Left kidney (tissue), 2 donors: ENCODE results near the gene MYO18A. TPM values are rescaled to one million over a fixed set of nuclear protein-coding genes. Genes with fewer than 3 reads are reported as not detected.

Source experiments
- DNase-seq: peaks from one replicate; pipeline ENCODE4 v3.0.0-alpha.2; 2013
- polyA plus RNA-seq: library from polyadenylated mRNA; unstranded; fragments of 120-200 nt; gene quantifications from one replicate; pipeline ENCODE4 v1.2.1, GENCODE V29; 2013; ENCODE audit not compliant: insufficient read length

MYO18A gene
- polyA plus RNA-seq, 1 donor: 43.8 TPM

DNA sequence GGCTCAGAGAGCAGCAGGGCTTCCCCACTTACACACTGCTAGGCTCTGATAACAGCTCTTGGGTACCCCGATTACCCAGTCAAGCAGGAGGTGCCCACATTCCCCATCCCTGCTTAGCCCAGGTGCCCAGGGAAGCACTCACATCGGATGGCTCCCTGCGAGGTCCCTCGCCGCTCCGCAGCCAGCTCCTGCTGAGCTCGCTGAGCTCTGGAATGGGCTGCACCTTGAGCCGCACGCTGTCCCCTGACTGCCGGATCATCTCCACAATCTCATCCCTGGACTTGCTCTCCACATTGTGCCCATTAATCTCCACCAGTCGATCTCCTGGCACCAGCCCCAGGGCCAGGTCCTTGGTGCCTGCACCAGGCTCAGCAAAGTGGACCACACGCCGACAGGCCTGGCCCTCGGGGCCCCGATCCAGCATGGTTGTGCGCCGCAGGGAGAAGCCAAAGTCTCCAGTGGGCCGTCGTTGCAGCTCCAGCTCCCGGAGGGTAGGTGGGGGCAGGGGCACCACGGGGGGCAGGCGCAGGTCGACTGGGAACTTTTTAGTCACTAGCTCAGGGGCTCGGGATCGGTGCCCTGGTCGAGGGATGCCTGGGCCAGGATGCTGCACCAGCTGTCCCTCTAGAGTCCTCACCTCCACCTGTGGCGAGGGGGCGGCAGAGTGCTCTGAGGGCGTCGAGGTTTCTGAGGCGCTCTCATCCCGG, 14.2 kb downstream of the MYO18A start:
- no peak for DNase-seq

DNA sequence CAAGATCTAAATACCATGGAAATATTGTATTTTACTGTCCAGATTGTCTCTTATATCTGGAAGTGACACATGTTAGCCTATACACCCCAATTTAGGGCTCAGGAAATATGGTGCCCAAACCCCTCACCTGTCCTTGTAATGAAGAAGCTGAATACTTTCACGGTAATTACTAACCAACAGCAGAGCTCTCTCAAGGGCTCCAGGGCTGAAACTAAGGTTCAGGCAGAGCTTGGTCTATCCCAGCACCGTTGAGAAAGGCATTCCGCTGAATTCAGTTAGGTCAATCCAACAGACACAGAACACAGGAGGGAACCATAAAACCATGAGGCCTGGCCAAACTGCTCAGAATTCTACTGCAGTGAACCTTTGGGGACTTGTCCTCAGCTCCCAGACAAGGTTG, 14.9 kb downstream of the MYO18A start:
- DNase-seq: no peak

DNA sequence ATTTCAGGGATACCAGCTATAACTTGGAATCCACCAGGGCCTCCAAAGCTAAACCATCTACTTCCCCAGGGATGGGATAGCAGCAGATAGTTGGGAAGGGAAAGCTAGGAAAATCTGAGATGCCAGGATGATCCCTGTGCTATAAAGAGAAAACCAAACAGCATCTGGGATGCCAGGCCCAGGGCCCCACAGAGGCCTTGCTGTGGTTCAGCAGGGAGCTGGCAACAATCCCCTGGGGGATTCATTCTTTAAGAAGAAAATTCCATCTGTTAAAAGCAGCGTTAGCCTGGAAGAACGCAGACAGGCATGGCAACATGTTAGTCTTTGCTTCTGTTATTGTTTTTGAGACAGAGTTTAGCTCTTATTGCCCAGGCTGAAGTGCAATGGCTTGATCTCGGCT, 16.6 kb downstream of the MYO18A start:
- no peak for DNase-seq

DNA sequence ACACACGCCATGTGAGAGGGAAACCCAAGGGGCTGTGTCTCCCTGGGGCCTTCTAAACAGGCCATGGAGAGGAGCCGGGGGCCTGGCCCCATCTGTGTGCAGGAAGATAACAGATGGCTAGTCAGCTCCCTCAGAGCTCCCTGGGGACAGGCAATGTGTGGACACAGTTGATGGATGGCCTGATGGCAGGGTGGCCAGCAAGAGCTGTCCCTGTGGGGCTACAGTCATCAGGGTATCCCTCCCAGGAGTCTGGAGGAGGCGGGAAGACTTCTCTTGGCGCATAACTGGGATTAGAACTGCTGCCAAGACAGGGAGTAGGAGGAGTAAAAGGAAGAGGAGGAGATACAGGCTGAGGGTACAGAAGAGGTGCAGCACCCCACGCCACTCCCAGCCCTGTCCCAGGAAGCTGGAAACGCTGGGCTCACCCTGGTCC, 17.3 kb downstream of the MYO18A start:
- no peak for DNase-seq

DNA sequence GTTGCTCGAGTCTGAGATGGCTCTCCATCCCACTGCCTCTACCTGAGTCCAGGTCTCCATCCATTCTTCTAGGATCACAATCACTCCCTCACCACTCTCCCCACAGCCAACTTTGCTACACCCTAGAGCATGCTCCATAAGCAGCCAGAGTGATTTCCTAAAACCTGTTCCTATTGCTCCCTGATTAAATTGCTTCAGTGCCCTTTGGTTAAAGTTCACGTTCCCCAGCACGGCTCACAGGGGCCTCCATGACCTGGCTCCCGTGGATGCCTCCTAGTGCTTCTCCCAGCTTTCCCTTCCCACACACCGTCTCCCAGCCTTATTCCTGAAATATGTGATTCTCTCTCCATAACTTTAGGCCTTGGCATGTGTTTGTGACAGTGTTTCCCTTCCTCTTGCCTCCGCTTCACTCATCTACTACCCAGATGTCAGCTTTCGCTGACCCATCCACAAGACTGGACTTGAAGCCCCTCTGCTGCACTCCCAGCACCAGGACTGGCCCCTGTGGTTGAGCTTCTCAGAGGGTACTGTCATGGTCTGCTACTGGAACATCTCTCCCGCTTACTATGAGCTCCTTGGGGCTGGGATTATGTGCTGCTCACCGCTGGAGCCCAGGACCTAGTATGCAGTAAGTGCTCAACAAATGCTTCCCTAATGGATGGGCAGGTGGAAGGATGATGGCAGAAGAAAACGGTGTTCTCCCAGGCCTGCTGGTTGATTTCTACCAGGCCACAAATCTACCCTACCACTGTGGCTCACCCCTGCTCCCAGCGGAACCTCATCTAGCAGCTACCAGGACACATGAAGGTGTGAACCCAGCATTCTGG, 17.9 kb downstream of the MYO18A start:
- no peak for DNase-seq

DNA sequence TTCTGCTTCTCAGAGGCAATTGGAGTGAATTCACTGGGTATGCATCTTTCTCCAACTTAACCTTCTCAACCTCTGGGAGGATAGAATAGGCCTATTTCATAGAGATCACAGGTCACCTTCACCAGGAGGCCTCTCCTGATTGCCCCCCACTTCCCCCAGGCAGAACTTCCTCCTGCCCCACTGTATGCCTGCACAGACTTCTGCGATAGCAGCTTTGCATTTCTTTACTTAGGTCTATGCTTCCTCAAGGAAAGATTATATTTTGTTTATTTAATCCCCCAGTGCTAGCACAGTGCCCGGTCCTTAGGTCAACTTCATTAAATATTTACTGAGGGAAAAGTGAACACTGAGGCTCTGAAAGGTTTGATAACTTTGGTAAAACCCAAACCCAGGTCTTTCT, 19.9 kb downstream of the MYO18A start:
- no peak for DNase-seq

DNA sequence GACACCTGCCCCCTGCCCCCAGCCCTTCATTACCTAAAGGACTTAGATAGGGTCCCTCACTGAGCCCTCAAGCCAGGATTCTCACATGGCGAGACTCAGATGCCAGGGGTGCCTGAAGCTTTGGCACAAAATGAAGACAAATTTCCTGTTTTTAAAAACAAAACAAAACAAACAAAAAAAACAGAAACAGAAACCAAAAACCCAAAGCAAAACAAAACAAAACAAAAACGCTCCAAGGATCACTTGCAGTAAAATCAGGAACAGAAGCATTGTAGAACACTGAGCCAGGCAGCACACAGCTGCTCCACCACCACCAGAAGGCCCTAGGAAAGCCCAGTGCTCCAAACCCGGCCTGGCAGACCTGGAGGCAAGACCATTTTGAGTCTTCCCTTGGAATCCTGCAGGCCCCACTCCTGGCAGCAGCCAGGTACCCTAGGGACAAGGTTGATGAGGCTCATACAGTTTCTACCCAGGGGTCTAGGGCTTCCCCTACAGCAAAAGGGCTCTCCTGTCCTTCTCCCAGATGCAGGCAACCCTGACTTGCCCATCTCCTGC, 20.8 kb downstream of the MYO18A start:
- no peak for DNase-seq

DNA sequence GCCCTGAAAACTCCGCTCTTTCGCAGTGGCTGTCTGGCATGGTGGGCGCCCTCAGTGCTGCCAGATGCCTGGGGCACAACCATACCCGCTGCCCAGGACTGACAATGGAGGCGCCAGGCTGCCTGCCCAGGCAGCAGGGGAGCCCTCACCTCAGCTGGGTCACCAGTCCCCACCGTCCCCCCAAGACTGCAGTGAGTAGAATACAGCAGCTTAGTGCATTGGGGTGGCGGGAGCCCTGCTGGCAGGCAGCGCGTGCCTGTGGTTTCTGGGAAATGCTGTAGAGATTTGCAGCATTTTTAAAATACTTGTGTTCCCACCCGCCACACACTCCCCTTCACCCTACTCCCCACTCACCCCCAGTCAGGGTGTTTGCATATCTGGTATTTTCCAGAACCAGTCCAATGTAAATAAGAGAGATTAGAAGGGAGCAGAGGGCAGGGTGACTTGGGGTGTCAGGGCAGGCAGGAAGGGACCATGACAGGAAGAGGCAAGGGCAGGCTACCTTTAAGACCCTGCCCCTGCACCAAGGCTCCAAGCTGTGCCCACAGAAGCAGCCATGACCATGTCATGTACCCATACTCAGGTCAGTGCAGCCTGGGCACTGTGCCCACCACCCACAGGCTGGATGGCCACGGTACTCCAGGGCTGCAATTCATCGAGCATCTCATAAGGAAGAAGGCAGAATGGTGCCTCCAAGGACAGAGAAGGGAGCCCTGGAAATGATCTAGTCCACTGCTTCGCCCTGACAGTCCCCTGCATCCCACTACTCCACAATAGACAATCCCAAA, 21.5 kb downstream of the MYO18A start:
- DNase-seq: no peak

DNA sequence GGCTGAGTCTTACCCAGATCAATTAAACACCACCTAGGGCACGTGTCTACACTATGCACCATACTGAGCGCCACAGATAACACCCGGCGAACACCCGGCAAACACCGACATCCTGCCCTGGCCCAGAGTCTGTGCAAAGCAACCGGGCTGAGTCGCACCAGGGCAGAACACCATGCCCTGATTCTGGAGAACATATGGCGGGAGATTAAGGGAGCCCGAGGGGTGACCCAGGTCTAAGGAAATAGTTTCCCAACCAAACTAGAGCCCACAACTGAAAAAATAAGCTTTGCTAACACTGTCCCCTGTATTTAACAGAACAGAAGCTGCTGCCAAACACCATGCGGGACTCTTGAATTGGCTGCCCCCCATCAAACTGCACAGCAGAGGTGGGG, 22.1 kb downstream of the MYO18A start:
- DNase-seq: no peak

DNA sequence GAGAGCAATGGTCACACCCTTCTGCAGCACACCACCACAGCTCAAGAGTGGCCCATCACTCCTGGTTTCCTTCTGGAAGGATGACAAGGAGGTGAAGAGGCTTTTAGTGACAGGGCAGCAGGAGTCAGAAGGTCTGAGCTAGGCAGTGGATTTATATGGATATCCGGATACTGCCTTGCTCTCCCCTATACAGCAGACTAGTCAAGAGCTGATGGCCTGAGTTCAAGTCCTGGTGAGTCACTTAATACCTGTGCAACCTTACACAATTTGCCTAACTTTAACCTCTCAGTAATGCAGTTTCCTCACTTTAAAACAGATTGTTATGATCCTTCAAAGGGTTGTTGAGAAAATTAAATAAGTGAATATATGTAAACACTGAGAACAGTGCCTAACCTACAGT, 22.9 kb downstream of the MYO18A start:
- no peak for DNase-seq

DNA sequence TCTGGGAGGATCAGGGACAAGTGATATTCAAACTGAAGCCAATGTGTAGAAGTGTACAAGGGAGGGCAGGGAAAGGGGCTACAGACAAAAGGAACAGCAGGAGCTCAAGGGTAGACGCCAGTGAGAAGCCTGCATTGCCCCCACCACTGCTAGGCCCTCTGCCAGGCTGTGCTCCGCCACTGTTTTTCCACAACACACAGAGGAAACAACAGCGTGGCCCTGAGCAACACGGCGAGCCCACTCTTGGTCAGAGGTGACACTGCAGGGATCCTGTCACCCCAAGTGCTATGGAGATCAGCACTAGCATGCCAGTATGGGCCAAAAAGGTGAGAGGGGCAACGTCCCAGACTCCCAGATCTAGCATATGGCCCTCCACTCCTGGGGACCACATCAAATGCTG, 23.4 kb downstream of the MYO18A start:
- DNase-seq: no peak

DNA sequence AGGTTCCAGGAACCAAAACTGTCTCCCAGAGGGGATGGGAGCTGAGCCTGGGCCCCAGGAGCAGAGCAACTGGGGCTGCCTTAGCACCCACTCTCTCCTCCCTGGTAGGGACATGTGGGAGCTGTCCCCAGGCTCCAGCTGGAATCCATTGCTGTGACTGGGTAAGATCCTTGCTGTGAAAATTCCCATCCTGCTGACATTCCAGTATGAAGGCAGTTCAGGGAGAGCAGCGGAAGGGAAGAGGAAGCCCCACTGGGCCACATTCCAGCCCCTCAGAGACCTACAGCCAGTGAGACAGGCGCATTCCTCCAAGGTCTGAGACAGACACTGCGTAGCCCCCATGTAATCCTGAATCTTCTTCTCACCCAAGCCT, 24.2 kb downstream of the MYO18A start:
- DNase-seq: peak; percentile 66

DNA sequence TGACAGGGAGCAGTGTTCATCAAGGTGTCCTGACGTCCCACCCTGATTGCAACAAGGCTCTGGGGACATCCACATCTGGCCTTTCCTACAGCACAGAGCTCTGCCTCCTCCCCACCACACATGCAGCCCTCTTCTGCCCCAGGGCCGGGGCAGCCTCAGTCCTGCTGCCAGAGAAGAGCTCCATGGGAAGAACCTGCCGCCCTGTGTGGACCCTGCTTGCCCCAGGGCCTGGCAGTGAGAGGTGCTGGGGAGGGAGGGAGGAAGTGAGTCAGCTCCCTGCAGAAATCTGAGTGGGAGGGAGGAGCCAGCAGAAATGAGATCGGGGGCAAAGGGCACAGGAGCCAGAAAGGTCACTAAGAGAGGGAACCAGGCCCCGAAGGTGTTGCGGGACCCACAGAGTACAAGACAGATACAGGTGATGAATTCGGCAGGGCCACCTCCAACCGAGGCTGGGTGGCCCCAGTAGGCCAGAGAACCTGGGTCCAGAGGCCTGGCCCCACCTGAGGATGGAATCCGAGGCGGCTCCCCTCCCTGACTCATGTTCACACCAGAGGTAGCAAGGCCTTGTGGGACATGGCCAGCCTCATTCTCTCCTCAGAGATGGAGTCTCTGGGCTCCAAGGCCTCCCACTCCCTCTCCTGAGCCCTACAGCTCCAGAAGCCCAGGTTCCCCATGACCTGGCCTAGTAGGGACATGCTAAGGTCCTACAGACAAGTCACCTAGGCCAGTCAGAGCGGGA, 24.8 kb downstream of the MYO18A start:
- no peak for DNase-seq

DNA sequence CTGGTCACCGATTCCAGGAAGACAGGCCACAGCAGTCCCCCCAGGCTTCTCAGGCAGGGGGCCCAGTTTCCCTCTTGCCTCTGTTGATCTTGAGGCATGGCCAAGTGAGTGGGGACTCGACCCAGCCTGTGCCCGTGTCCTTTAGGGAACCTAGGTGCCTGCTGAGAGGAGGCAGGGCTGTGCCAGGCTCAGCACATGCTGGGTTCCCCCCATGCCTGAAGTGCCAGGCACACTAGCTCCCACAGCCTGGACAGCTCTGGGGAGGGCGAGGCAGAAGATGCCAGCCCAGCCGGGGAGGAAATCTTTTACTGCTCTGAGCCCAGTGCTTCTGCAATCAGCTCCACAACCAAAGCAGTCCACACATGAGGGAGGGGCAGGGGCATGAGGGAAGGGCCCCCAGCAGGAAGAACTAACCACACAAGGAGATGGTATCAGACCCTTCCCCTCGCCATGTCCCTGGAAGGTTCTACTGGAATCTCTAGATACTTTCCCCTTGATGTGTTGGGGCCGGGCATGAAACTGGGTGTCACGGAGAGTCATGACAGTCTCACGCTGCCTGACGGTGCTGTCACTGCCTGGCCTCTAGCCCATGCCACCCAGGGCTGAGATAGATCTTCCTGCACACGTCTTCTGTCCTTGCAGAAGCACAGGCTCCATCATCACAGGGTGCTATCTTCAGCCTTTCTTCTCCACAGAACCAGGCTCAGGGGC, 25.5 kb downstream of the MYO18A start:
- DNase-seq: no peak

DNA sequence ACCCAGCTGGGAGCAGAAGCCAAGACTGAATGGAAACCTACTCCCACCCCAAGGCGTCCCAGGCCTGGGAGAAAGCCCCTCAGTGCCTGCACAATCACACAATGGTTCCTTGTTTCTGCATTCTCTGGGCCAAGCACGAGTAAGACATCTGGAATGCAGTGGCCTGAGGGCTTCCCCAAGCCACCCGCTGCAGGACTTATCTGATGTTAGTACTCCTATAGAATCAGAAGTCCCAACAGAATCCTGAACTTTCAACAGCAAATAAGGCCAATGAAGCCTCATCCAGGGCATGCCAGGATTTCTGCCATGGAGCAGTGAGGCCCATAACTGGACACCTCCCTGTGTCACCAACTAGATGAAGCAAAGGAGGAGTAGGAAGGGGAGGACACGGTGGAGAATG, 28.6 kb downstream of the MYO18A start:
- DNase-seq: no peak

DNA sequence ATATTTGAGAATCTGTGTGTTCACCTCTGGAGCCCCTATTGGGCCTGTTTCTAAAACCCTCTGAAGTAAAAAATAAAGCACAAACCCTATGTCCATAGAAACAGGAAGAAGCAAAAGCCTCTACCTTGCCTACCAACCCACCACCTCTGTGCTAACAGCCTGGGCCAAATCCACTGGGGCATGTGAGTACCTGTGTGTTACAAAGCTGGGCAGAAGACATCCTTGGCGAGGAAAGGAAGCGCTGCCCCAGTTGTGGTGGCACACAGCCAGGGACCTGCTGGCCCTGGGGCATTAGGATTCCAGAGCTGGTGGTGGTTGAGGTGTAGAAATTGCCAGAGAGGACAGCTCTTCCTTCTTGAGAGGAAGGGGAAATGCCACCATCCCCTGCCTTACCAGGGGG, 30.0 kb downstream of the MYO18A start:
- DNase-seq: no peak

DNA sequence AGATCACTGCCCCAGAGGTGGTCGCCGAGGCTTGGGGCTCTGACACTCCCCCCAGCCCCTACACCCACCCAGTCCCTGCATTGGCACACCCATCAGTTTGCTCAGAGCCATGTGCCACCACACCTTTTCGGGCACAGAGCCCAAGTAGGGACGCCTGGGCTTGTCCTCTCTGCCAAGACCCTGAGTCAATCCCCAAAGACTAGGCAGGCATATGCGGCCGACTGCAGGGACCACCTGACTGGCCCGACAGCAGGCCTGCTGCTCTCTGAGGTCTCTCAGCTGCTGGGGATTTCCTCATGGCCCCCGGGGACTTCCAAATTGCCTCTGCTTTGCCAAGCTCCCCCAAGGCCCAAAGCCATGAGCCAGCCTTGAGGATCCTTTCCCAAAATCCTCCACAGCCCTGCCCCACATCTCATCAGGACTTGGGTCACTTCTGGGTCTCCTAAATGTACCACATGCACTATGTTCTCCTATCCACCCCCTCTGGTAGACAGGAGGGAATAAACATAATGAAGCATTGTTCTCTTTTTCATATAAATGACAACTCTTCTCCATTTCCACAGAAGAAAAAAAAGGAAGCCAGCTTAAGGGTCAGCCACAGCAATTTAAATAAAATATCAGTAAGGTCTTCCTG, 30.6 kb downstream of the MYO18A start:
- no peak for DNase-seq

DNA sequence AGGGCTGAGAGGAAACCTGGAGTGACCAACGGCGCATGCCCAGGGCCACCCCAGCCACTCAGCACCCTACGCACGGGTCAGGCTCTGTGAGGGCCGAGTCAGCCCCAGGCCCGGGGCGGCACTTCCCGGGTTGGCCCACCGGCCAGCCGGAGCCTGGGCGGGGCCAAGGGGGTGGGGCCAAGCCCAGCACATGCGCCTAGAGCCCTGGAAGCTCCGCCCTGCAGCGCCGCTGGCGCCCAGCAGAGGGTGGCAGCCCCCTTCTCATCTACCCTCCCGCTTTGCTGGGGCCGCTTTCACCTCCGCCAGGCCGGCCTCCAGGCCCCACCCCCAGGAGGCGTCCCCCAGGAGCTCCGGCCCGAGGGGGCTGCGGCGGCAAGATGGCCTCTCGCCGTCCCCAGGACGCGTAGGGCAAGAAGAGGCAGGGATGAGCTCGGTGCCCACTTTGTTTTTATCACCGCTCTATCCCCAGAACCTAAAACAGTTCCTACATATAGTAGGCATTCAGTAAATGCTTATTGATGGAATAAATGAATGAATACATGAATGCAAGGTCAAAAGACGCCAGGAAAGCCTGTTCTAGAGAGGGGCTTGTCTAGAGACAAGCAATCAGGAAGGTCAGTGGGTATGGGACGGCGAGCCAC, 31.3 kb downstream of the MYO18A start:
- DNase-seq: peak; percentile 93

DNA sequence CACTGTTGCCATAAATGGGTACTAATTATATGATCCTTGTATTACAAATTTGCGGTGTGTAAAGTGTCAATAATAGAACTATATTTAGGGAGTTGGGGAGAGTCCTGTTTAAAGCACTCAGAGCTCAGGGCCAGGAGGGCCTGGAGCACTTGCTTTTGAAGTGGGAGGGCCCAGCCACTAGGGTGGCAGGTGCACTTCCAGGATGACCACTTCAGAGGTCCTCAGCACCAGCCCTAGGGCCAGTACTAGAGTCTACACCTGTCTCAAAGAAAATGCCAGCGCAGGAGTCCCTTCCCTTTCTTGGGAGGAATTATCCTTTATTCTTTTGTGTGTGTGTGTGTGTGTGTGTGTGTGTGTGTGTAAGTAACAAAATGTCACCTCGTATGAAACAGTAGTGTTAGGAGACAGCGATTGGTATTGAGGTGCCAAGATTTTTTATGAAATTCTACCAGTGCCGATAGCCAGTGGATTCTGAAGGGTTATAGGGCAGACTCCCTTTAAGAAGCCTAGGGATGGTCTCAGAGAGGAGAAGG, 31.9 kb downstream of the MYO18A start:
- DNase-seq: no peak

DNA sequence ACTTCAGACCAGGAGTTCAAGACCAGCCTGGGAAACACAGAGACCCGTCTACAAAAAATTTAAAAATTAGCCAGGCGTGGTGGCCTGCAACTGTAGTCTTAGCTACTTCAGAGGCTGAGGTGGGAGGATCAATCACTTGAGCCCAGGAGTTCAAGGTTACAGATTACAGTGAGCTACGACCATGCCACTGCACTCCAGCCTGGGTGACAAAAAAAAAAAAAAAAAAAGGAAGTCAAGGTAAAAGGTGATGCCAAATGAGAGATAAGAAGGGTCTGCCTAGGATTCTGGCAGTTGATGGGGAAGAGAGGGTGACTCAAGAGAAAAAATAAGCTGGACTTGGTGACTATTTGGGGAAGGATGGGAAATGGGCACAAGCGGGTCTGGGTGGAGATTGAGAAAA, 32.5 kb downstream of the MYO18A start:
- no peak for DNase-seq
